Endothelial cell of umbilical vein (primary cell): ENCODE measurements around the gene LHX3. TPM values are rescaled to one million over a fixed set of nuclear protein-coding genes. Genes with fewer than 3 reads are reported as not detected.

Source experiments
- BruUV-seq: library from RNA; stranded (reverse); fragments of 400-500 nt; replicated peaks from 2 replicates; lab custom pipeline; 2021; lab: Mats Ljungman, UMichigan
- CTCF ChIA-PET: fragments of 300-600, 350-600 bp; sonication (Branson Sonifier 250); formaldehyde crosslinking; loops from one replicate; lab custom pipeline; 2021; ENCODE audit warnings: antibody characterized with exemption, inconsistent platforms; lab: Charles Lee
- POLR2A ChIA-PET: fragments of 300-600, 350-600 bp; sonication (Branson Sonifier 250); formaldehyde crosslinking; loops from one replicate; lab custom pipeline; 2021; ENCODE audit warnings: antibody characterized with exemption, inconsistent platforms; lab: Charles Lee
- DNase-seq: peaks from one replicate; pipeline ENCODE4 v3.0.0-alpha.2; 2011; ENCODE audit warnings: low read depth, low spot score
- FAIRE-seq: peaks from 2 replicates; lab custom pipeline; 2011; peaks lifted over from hg19 to GRCh38; lab: Jason Lieb, UNC
- H2AFZ ChIP-seq: 2 replicates; pipeline ENCODE4 v1.6.0; 2012; ENCODE audit warnings: low read depth, low read length, control low read depth, inconsistent platforms
- H3K27ac ChIP-seq: 2 replicates; pipeline ENCODE4 v1.5.1; 2011; ENCODE audit warnings: low read depth, mild to moderate bottlenecking, control low read depth, low read length, moderate library complexity; ENCODE audit not compliant: insufficient read depth
- H3K27me3 ChIP-seq, 2 experiments: 2 replicates each; pipeline versions ENCODE4 v1.6.0 to v1.6.1; 2011; ENCODE audit warnings: low read length in 2 of 2, mixed read lengths in 1 of 2; ENCODE audit not compliant: control insufficient read depth in 2 of 2, insufficient read depth in 2 of 2
- H3K36me3 ChIP-seq, 2 experiments: 2 replicates in 1 of 2; 3 replicates in 1 of 2; pipeline ENCODE4 v1.5.1; 2011; ENCODE audit warnings: low read length in 2 of 2, mild to moderate bottlenecking in 1 of 2, moderate library complexity in 1 of 2; ENCODE audit not compliant: control insufficient read depth in 2 of 2, insufficient read depth in 2 of 2; ENCODE audit errors: extremely low read depth in 1 of 2
- H3K4me1 ChIP-seq: 3 replicates; pipeline ENCODE4 v1.5.1; 2011; ENCODE audit warnings: mild to moderate bottlenecking, low read length; ENCODE audit not compliant: control insufficient read depth, insufficient read depth; ENCODE audit errors: extremely low read depth
- H3K4me2 ChIP-seq: 2 replicates; pipeline ENCODE4 v1.6.1; 2011; ENCODE audit warnings: low read length, control low read depth, mixed read lengths; ENCODE audit not compliant: insufficient read depth
- H3K4me3 ChIP-seq, 3 experiments: fragments of 200-600 bp in 1 of 3; sonication (generic), shearing (Covaris generic) in 1 of 3; replicated peaks in 1 of 3; 2 replicates each; pipeline ENCODE4 v1.5.1; 2011 to 2016; ENCODE audit warnings: control low read depth in 3 of 3, low read length in 3 of 3, mild to moderate bottlenecking in 2 of 3, inconsistent platforms in 1 of 3, low read depth in 1 of 3, moderate library complexity in 1 of 3; ENCODE audit not compliant: insufficient read depth in 1 of 3
- H3K79me2 ChIP-seq: 2 replicates; pipeline ENCODE4 v1.6.0; 2012; ENCODE audit warnings: low read length, inconsistent platforms; ENCODE audit not compliant: control insufficient read depth, insufficient read depth
- H3K9ac ChIP-seq: replicated peaks from 2 replicates; pipeline ENCODE3; 2011; ENCODE audit warnings: low read length, control low read depth; ENCODE audit not compliant: insufficient read depth; ENCODE audit errors: extremely low read depth
- H3K9me1 ChIP-seq: replicated peaks from 3 replicates; pipeline ENCODE4 v1.6.0; 2011; ENCODE audit warnings: mild to moderate bottlenecking, low read length; ENCODE audit not compliant: control insufficient read depth, insufficient read depth; ENCODE audit errors: extremely low read depth
- H3K9me3 ChIP-seq: replicated peaks from 2 replicates; pipeline ENCODE4 v1.5.1; 2012; ENCODE audit warnings: low read length, inconsistent platforms; ENCODE audit not compliant: control insufficient read depth, insufficient read depth
- H4K20me1 ChIP-seq: replicated peaks from 2 replicates; pipeline ENCODE3; 2011; ENCODE audit warnings: mild to moderate bottlenecking, low read length; ENCODE audit not compliant: control insufficient read depth, insufficient read depth; ENCODE audit errors: extremely low read depth
- CTCF ChIP-seq, 2 donors: IDR thresholded peaks; 1 replicate in 1 of 2; 2 replicates in 1 of 2; pipeline ENCODE4 v1.5.1; 2011; ENCODE audit warnings: low read length in 2 of 2, mild to moderate bottlenecking in 2 of 2, moderate library complexity in 2 of 2, control low read depth in 1 of 2, inconsistent platforms in 1 of 2, low read depth in 1 of 2; ENCODE audit not compliant: insufficient read depth in 1 of 2; ENCODE audit errors: extremely low read depth in 1 of 2
- EZH2 ChIP-seq: IDR thresholded peaks from 2 replicates; pipeline ENCODE4 v1.6.1; 2012; ENCODE audit warnings: borderline replicate concordance, low read depth, mild to moderate bottlenecking, moderate library complexity, low read length, inconsistent platforms; ENCODE audit not compliant: severe bottlenecking
- FOS ChIP-seq: IDR thresholded peaks from 2 replicates; pipeline ENCODE4 v1.6.1; 2011; ENCODE audit warnings: mild to moderate bottlenecking, low read length, moderate library complexity, borderline replicate concordance; ENCODE audit not compliant: insufficient read depth
- GATA2 ChIP-seq: IDR thresholded peaks from 2 replicates; pipeline ENCODE4 v1.7.0; 2011; ENCODE audit warnings: low read depth, mild to moderate bottlenecking, moderate library complexity, mixed read lengths, low read length; ENCODE audit not compliant: insufficient read length, insufficient read depth
- JUN ChIP-seq: IDR thresholded peaks from 2 replicates; pipeline ENCODE4 v1.6.1; 2011; ENCODE audit warnings: borderline replicate concordance, low read depth; ENCODE audit not compliant: insufficient read length, insufficient read depth
- MAX ChIP-seq: IDR thresholded peaks from 2 replicates; pipeline ENCODE4 v1.6.1; 2011; ENCODE audit not compliant: insufficient read depth, insufficient read length
- MYC ChIP-seq: IDR thresholded peaks from one replicate; pipeline ENCODE4 v1.6.1; 2011; ENCODE audit warnings: mild to moderate bottlenecking, low read depth, low read length
- POLR2A ChIP-seq: IDR thresholded peaks from 2 replicates; pipeline ENCODE4 v1.6.1; 2012; ENCODE audit warnings: low read depth, mild to moderate bottlenecking, control low read depth, low read length
- POLR2AphosphoS5 ChIP-seq: IDR thresholded peaks from 2 replicates; pipeline ENCODE4 v1.6.1; 2012; ENCODE audit warnings: low read depth, mild to moderate bottlenecking, control low read depth, low read length, moderate library complexity; ENCODE audit not compliant: insufficient read depth
- dilution Hi-C: fragments of 300-500 bp; cut with MboI; formaldehyde crosslinking; loops from one replicate; pipeline ENCODE4 v1.15.0; 2019; ENCODE audit warnings: low sequenced_read_pairs; ENCODE audit not compliant: extremely low pct_ligation_motif_present
- intact Hi-C: fragments of 100-400 bp; cut with micrococcal nuclease; formaldehyde crosslinking; loops from one replicate; pipeline ENCODE4 v1.10.0; 2022
- polyA plus RNA-seq, 4 experiments: library from polyadenylated mRNA; depleted of rRNA in 3 of 4; stranded (reverse) in 3 of 4; unstranded in 1 of 4; fragments of >200 nt; gene quantifications; 2 replicates each; pipeline versions ENCODE4 v1.2.1 to v1.2.3, GENCODE V29; 2011 to 2012; ENCODE audit warnings: missing spikeins in 1 of 4
- total RNA-seq: library from RNA; stranded (reverse); gene quantifications from 2 replicates; pipeline ENCODE4 v1.2.3, GENCODE V29; 2021

LHX3 gene
- total and polyA plus RNA-seq, 2 donors (not counting 3 experiments of a cell fraction or from before 2014, with no cell fraction given) = not detected

GRCh38 chr9:136149337-136149736 lies 55.6 kb downstream of the LHX3 start:
- H2AFZ ChIP-seq = no peak overlapping the region

More at GRCh38 chr9:136149337-136149736, 55.6 kb downstream of the LHX3 start:
- H3K79me2 ChIP-seq = no peaks in the 10 kb centered on the region
- BruUV-seq = no TSS peak
- H4K20me1 ChIP-seq = no peaks in the 10 kb centered on the region
- intact Hi-C loops (no loop called here), dilution Hi-C loops (no loop called here)
- no peak overlapping the region for H3K27ac ChIP-seq
- no peak overlapping the region for H3K4me3 ChIP-seq
- H3K9me3 ChIP-seq = no peaks in the 10 kb centered on the region
- DNase-seq = no peak
- no peak overlapping the region for H3K9ac ChIP-seq
- no peak for FAIRE-seq
- TF ChIP-seq POLR2AphosphoS5 (no peak), JUN (no peak), FOS (no peak), CTCF (IDR thresholded peaks at IDR 0.05; ENCODE audit: extremely low read depth in 1 of 2, insufficient read depth in 1 of 2, low read depth in 1 of 2, low read length in 2 of 2) (no peak), POLR2A (no peak), GATA2 (no peak), EZH2 (no peak), MYC (no peak), MAX (no peak)
- CTCF ChIA-PET = no interaction called here
- POLR2A ChIA-PET = no interaction called here
- no peak overlapping the region for H3K4me2 ChIP-seq
- peaks cover 0 to 2% of the 10 kb centered on the region in 2 experiments for H3K27me3 ChIP-seq
- no peaks in the 10 kb centered on the region for H3K36me3 ChIP-seq
- H3K4me1 ChIP-seq = no peaks in the 10 kb centered on the region
- no peaks in the 10 kb centered on the region for H3K9me1 ChIP-seq
